HCEC 1CT (cell line): ENCODE results near the gene CBFA2T3.

Experiments used
- DNase-seq: peaks from one replicate; pipeline ENCODE4 v3.0.0-alpha.2; 2017

CBFA2T3 gene

GRCh38 chr16:88936556-88937205 lies 40.3 kb downstream of the CBFA2T3 start:
- DNase-seq = no peak

- DNase-seq = no peak
Observed at GRCh38 chr16:88936008-88936555, 40.9 kb downstream of the CBFA2T3 start.

GRCh38 chr16:88934066-88934667 lies 42.8 kb downstream of the CBFA2T3 start:
- no peak for DNase-seq

GRCh38 chr16:88932929-88933328 lies 44.1 kb downstream of the CBFA2T3 start:
- no peak for DNase-seq

- DNase-seq = no peak
Observed at GRCh38 chr16:88931936-88932335, 45.1 kb downstream of the CBFA2T3 start.

- DNase-seq = no peak
Observed at GRCh38 chr16:88931373-88931900, 45.6 kb downstream of the CBFA2T3 start.

- no peak for DNase-seq
Observed at GRCh38 chr16:88930716-88931115, 46.3 kb downstream of the CBFA2T3 start.

GRCh38 chr16:88929091-88929445 lies 47.9 kb downstream of the CBFA2T3 start:
- DNase-seq = no peak

GRCh38 chr16:88928405-88929090 lies 48.5 kb downstream of the CBFA2T3 start:
- DNase-seq = no peak

- DNase-seq = no peak
Observed at GRCh38 chr16:88927661-88928060, 49.3 kb downstream of the CBFA2T3 start.

- no peak for DNase-seq
Observed at GRCh38 chr16:88927010-88927409, 50.0 kb downstream of the CBFA2T3 start.

- DNase-seq = no peak
Observed at GRCh38 chr16:88926374-88926990, 50.5 kb downstream of the CBFA2T3 start.

GRCh38 chr16:88925540-88925887 lies 51.5 kb downstream of the CBFA2T3 start:
- no peak for DNase-seq

- DNase-seq = peak; percentile 25
Observed at GRCh38 chr16:88924834-88925539, 52.0 kb downstream of the CBFA2T3 start.

GRCh38 chr16:88923926-88924833 lies 52.8 kb downstream of the CBFA2T3 start:
- no peak for DNase-seq

- no peak for DNase-seq
Observed at GRCh38 chr16:88923450-88923849, 53.6 kb downstream of the CBFA2T3 start.

GRCh38 chr16:88922826-88923410 lies 54.1 kb downstream of the CBFA2T3 start:
- DNase-seq = no peak

- peak; percentile 27 for DNase-seq
Observed at GRCh38 chr16:88922114-88922825, 54.7 kb downstream of the CBFA2T3 start.

- no peak for DNase-seq
Observed at GRCh38 chr16:88921591-88921990, 55.4 kb downstream of the CBFA2T3 start.
